ENCODE measurements around the gene ZDHHC13.

Gene ZDHHC13

DNA sequence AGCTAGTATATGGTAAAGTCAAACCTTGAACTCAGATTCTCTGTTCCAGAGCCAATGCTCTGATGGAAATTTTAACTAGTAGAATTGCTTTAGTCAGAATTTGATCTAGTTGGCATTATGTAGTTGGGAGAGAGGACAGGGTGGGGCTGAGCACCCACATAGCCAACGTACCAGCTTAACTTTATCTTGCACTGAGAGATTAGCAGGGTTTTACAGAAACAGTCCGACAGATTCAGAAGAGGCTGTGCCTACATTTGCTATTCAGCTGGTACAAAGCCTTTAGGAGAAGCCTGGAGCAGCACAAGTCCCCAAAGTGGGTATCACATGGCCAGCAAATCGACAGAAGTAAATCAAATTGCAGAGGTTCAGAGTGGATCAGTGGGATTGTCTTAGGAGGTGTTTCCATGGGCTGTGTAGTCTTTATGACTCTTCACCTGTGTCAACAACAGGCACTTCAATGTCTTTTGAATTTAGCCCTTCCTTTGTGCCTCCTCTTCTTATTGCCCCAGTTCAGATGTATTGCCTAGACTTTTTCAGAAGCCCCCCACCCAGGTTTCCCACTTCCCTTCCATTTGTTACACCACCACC lies 92.1 kb downstream of the ZDHHC13 start:
- H3K27ac ChIP-seq, result no peak overlapping the region

DNA sequence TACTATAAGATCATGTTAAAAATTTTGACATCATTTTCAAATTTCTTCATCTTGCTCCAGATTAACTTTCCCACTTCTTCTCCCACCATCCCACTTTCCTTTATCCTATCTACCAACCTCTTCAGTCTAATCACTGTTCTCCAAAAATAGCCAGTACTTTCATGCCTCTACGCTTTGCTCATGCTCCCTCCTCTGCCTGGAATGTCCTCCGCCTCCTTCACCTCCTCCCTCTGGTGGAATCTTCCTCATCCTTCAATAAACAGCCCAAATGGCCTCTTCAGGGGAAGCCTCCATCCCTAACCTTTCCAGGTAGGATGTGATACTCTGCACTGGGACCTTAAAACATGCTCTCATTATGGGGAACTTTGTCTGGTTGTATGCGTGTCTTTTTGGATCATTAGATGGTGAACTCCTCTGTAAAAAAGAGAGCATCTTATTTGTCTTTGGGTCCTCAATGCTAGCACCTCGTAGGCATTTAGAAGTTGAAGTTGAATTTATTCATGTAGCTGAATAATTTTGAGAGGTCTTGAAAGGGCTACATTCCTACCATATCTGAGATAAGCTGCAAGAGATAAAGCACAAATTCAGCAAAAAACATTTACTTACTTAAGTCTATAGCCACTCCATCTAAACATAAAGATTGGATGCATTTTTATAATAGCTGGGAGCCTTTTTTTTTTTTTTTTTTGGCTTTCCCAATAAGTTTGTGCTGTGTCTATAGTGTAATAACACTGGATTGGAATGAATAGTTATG lies 92.8 kb downstream of the ZDHHC13 start:
- TF ChIP-seq, protein P1, sequence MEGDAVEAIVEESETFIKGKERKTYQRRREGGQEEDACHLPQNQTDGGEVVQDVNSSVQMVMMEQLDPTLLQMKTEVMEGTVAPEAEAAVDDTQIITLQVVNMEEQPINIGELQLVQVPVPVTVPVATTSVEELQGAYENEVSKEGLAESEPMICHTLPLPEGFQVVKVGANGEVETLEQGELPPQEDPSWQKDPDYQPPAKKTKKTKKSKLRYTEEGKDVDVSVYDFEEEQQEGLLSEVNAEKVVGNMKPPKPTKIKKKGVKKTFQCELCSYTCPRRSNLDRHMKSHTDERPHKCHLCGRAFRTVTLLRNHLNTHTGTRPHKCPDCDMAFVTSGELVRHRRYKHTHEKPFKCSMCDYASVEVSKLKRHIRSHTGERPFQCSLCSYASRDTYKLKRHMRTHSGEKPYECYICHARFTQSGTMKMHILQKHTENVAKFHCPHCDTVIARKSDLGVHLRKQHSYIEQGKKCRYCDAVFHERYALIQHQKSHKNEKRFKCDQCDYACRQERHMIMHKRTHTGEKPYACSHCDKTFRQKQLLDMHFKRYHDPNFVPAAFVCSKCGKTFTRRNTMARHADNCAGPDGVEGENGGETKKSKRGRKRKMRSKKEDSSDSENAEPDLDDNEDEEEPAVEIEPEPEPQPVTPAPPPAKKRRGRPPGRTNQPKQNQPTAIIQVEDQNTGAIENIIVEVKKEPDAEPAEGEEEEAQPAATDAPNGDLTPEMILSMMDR (IDR thresholded peaks at IDR 0.05), result no peak
- no peak overlapping the region for H3K27ac ChIP-seq

More for the DNA sequence above, 92.1 kb downstream of the ZDHHC13 start:
- TF ChIP-seq, protein P1 (IDR thresholded peaks at IDR 0.05), result no peak
- TF ChIP-seq ZFX (IDR thresholded peaks at IDR 0.05; ENCODE audit: borderline replicate concordance), result no peak

DNA sequence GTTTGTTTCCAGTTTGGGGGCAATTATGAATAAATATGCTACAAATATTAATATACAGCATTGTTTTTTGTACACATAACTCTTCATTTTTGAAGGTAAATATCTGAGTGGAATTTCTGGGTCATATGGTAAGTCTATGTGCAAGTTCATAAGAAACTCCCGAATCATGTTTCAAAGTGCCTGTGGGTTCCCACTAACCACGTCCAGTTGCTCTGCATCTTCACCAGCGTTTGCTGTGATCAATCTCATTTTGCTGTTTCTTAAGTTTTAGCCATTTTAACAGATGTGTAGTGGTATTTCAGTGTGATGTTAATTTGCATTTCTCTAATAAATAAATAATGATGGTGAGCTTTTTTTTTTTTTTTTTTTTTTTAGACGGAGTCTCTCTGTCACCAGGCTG lies 99.1 kb downstream of the ZDHHC13 start:
- no peak for TF ChIP-seq ZFX (IDR thresholded peaks at IDR 0.05; ENCODE audit: borderline replicate concordance)
- TF ChIP-seq, protein P1 (IDR thresholded peaks at IDR 0.05), result no peak
- H3K27ac ChIP-seq, result no peak overlapping the region

DNA sequence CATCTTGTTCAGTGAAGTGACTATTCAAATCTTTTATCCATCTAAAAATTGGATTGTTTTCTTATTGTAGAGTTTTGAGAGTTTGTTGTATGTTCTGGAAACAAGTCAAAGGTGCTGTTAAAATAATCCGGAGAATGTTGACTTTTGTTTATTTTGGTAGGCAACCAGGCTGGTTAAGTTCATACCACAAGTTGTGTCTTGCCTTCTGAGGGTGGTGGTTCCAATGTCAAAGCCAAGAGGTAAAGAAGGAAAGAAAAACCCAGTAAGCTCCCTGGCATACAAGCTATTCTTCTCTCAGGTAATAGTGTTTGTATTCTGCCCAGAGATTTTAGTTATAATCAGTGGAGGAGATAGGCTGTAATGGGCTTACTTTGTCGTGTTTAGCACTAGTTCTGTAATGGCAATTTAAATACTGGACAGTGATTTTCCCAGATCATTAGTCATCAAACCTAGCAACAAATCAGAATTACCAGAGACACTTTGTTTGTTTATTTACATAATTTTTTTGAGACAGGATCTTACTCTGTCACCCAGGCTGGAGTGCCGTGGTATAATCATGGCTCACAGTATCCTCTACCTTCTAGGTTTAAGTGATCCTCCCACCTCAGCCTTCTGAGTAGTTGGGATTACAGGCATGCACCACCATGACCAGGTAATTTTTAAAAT lies 99.9 kb downstream of the ZDHHC13 start:
- H3K27ac ChIP-seq, result no peak overlapping the region
- TF ChIP-seq, protein P1 (IDR thresholded peaks at IDR 0.05), result no peak
- TF ChIP-seq ZFX (IDR thresholded peaks at IDR 0.05; ENCODE audit: borderline replicate concordance), result no peak

DNA sequence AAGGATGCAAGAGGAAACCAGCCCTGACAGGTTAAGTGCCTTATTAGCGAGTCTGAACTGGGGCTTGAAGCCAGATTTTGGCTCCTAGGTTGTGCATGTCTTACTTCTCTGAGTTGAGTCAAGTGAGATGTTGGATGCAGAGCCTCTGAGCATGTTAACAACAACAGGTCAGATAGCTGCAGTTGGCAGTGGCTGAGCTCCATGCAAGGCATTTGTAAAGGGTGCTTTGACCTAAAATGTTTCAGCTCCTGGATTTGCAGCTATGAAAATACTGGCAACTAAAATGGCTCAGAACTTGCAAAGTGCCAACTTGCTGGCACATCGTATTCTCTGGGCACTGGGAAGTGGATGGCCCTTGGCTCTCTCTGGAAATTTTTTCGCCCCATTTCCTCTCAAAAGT lies 101.2 kb downstream of the ZDHHC13 start:
- no peak overlapping the region for H3K27ac ChIP-seq
- TF ChIP-seq, protein P1 (IDR thresholded peaks at IDR 0.05), result no peak
- TF ChIP-seq ZFX (IDR thresholded peaks at IDR 0.05; ENCODE audit: borderline replicate concordance), result no peak

DNA sequence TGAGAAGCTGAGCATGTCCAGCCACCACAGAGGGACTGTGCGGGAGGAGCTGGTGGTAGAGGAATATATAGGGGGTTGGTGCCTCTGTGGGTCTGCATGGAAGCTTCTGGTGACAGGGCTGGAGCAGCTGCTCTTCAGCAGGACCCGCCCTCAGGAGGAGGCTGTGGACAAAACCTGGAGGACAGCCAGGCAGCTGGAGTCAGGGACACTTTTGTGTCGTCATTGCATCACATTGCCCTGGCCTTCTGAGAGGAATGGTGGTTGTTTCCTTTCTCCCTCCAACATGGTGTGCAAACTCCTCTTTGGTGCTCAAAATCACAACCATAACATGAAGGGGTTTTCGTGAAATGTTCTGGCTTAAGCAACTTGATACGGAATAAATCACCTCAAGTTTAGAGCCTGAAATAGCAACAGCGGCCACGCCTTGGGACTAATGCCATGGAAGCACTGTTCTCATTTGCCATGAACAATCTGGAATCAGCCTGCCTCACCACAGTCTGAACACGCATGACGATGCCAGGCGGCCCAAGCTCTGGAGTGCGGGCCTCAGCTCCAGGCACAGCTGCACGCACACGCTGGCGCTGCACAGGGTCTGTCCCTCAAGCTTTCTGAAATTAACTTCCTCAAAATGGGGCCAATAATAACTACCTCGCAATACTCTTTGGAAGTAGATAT lies 102.0 kb downstream of the ZDHHC13 start:
- TF ChIP-seq ZFX (IDR thresholded peaks at IDR 0.05; ENCODE audit: borderline replicate concordance), result no peak
- TF ChIP-seq, protein P1 (IDR thresholded peaks at IDR 0.05), result no peak

More for the DNA sequence above, 102.0 kb downstream of the ZDHHC13 start:
- no peak overlapping the region for H3K27ac ChIP-seq
